GM12872 (cell line): ENCODE data around the gene CYB5RL.

Experiments
- TF ChIP-seq, protein P1 (sequence below): IDR thresholded peaks from 3 replicates; pipeline ENCODE4 v1.5.1; 2011; ENCODE audit warnings: low read depth, mild to moderate bottlenecking, low read length, moderate library complexity; ENCODE audit not compliant: insufficient read depth

The CYB5RL gene

GRCh38 chr1:54177726-54178125, 22.1 kb downstream of the CYB5RL start:
- TF ChIP-seq, protein P1, sequence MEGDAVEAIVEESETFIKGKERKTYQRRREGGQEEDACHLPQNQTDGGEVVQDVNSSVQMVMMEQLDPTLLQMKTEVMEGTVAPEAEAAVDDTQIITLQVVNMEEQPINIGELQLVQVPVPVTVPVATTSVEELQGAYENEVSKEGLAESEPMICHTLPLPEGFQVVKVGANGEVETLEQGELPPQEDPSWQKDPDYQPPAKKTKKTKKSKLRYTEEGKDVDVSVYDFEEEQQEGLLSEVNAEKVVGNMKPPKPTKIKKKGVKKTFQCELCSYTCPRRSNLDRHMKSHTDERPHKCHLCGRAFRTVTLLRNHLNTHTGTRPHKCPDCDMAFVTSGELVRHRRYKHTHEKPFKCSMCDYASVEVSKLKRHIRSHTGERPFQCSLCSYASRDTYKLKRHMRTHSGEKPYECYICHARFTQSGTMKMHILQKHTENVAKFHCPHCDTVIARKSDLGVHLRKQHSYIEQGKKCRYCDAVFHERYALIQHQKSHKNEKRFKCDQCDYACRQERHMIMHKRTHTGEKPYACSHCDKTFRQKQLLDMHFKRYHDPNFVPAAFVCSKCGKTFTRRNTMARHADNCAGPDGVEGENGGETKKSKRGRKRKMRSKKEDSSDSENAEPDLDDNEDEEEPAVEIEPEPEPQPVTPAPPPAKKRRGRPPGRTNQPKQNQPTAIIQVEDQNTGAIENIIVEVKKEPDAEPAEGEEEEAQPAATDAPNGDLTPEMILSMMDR: no peak

GRCh38 chr1:54176621-54177327, 23.1 kb downstream of the CYB5RL start:
- TF ChIP-seq, protein P1: no peak

GRCh38 chr1:54174106-54174505, 25.7 kb downstream of the CYB5RL start:
- TF ChIP-seq, protein P1: no peak

DNA sequence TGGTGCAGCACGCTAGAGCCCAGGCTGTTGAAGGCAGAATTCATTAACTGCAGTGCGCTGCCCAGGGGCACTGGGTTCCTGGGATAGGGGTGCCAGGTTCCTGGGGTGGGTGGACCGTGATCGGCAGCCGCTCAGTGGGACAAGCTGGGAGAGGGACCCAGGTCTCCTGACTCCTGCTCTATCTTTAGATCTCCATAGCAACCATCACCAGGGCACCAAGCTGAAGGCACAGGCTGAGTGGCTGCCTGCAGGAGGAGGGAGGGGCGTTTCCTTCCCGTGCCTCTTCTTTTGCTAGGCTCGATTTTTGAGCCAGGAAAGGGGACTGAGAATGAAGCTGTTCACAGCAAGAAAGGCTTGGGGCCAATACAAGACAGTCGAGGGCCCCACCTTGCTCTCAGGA, 26.1 kb downstream of the CYB5RL start:
- TF ChIP-seq, protein P1: no peak

GRCh38 chr1:54172614-54173599, 26.9 kb downstream of the CYB5RL start:
- TF ChIP-seq, protein P1: no peak

DNA sequence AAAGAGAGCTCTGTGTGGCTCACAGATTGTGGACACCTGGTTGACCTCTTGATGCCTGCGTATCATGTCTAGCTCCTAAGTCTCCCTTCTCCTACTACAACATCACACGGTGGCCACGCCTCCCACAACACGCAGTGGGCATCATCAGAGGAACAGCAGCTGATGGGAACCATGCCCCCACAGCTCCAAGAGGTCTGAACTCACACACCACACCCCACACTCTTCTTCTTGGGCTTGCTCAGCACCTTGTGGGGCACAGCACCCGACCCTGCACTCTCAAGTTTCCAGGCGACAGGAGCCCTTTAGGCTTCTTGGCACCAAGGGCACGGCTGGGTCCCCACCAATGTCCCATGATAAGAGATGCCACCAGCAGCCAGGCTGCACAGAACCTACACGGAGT, 28.2 kb downstream of the CYB5RL start:
- TF ChIP-seq, protein P1: no peak

DNA sequence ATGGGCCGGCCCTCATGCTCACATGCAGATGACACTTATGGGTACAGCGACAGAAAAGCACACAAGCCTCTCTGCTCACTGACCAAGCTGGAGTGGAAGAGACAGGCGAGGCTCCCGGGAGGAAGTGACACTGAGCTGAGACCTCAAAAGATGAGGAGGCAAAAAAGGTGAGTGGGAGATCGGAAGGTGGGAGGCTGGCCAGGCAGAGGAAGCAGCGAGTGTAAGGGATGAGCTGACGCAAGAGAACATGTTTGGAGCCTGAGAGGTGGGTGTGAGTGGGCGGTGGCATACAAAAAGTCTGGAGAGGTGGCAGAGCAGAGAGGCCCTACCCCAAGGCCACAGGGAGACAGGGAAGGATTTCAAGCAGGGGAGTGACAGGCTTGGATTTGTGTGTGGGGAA, 28.8 kb downstream of the CYB5RL start:
- TF ChIP-seq, protein P1: no peak
